ENCODE data around the gene TEDC2.

- TF ChIP-seq CTCF (IDR thresholded peaks at IDR 0.05; ENCODE audit: poor library complexity) (no peak), EZH2 (IDR thresholded peaks at IDR 0.05; ENCODE audit: borderline replicate concordance) (no peak)
Measured at GRCh38 chr16:2457267-2457666, 2.6 kb upstream of the TEDC2 start.

Measured in hepatocyte (in vitro differentiated cells).